GM12864 (cell line): ENCODE results near the gene CFHR3.
"Not testable (repeated sequence)": the region's sequence is repeated elsewhere in the genome, so short reads cannot be mapped to it uniquely, and the experiment has no call there.

Experiments
- DNase-seq: peaks from one replicate; pipeline ENCODE4 v3.0.0-alpha.2; 2011; ENCODE audit warnings: low read depth
- H3K4me3 ChIP-seq: 2 replicates; pipeline ENCODE4 v1.5.1; 2011; ENCODE audit warnings: mild to moderate bottlenecking, low read depth, low read length, control low read depth
- CTCF ChIP-seq: IDR thresholded peaks from 2 replicates; pipeline ENCODE4 v1.5.1; 2011; ENCODE audit warnings: low read depth, mild to moderate bottlenecking, moderate library complexity, low read length, control low read depth, inconsistent platforms; ENCODE audit errors: missing control alignments

Gene CFHR3

GRCh38 chr1:196808529-196809235 lies 34.0 kb downstream of the CFHR3 start:
- TF ChIP-seq CTCF, result no peak
- H3K4me3 ChIP-seq, result no peak overlapping the region
- no peak for DNase-seq

GRCh38 chr1:196817442-196817841 lies 42.8 kb downstream of the CFHR3 start:
- not testable (repeated sequence) for H3K4me3 ChIP-seq, DNase-seq

GRCh38 chr1:196819531-196819930 lies 44.9 kb downstream of the CFHR3 start, which contains the start of gene CFHR1:
CFHR1 (plus strand) TSS chr1:196819731; CDS start chr1:196819845, 114 bp downstream.
- H3K4me3 ChIP-seq, DNase-seq: not testable (repeated sequence)

- TF ChIP-seq CTCF, result peak; percentile 13
- H3K4me3 ChIP-seq, result not testable (repeated sequence)
- DNase-seq, result peak; percentile 7
Observed at GRCh38 chr1:196827860-196828259, 53.2 kb downstream of the CFHR3 start.
